Adrenal gland (tissue), 12 donors: ENCODE data around the gene ZNF341. TPM values are rescaled to one million over a fixed set of nuclear protein-coding genes. Genes with fewer than 3 reads are reported as not detected.

ENCODE experiments used
- DNase-seq, 7 donors: peaks; one replicate each; pipeline ENCODE4 v3.0.0-alpha.2; 2019 to 2020
- H3K27ac ChIP-seq, 5 donors: fragments of 200-600 bp; sonication (generic) in 4 of 5; 1 replicate in 3 of 5; 2 replicates in 2 of 5; pipeline versions ENCODE4 v1.5.1 to v1.8.0; 2016 to 2020; ENCODE audit warnings: mild to moderate bottlenecking in 1 of 5
- H3K27me3 ChIP-seq: fragments of 200-600 bp; 2 replicates; pipeline ENCODE4 v1.8.0; 2021
- H3K36me3 ChIP-seq, 2 donors: fragments of 200-600 bp; replicated peaks in 1 of 2; 1 replicate in 1 of 2; 2 replicates in 1 of 2; pipeline versions ENCODE4 v1.5.1 to v1.8.0; 2018 to 2022
- H3K4me1 ChIP-seq, 2 donors: fragments of 200-600 bp; replicated peaks in 1 of 2; 1 replicate in 1 of 2; 2 replicates in 1 of 2; pipeline versions ENCODE4 v1.5.1 to v1.8.0; 2018 to 2021
- H3K4me3 ChIP-seq, 4 donors: fragments of 200-600 bp; sonication (generic) in 3 of 4; one replicate each; pipeline ENCODE4 v1.5.1; 2016 to 2018
- H3K9me3 ChIP-seq, 3 donors: fragments of 200-600 bp; sonication (generic) in 1 of 3; replicated peaks in 1 of 3; 1 replicate in 2 of 3; 2 replicates in 1 of 3; pipeline versions ENCODE4 v1.5.1 to v1.8.0; 2016 to 2021
- CTCF ChIP-seq, 6 experiments: fragments of 450-650 bp in 4 of 6; fragments of 200-600 bp in 2 of 6; sonication (generic) in 1 of 6; IDR thresholded peaks; 1 replicate in 5 of 6; 2 replicates in 1 of 6; pipeline versions ENCODE4 v1.5.1 to v1.8.0; 2016 to 2021; ENCODE audit warnings: antibody characterized with exemption in 6 of 6, mild to moderate bottlenecking in 2 of 6, moderate library complexity in 1 of 6
- POLR2A ChIP-seq, 2 donors: fragments of 450-650 bp; IDR thresholded peaks; one replicate each; pipeline ENCODE4 v1.6.1; 2017; ENCODE audit warnings: antibody characterized with exemption in 2 of 2, mild to moderate bottlenecking in 2 of 2, moderate library complexity in 1 of 2
- WGBS, 4 donors: extraction: QIAGEN DNeasy Blood & Tissue Kit in 2 of 4; methylation state at CpG; one replicate each; pipeline versions ENCODE4 v1.1.5 to v1.1.7; 2013 to 2017; 5-methylcytosine and 5-hydroxymethylcytosine counted together
- intact Hi-C, 2 donors: fragments of 100-400 bp; cut with DNase I; formaldehyde crosslinking; loops; one replicate each; pipeline versions ENCODE4 v1.14.1 to v1.15.0; 2022 to 2023
- polyA plus RNA-seq, 3 donors: library from polyadenylated mRNA; stranded (reverse); fragments of 200-250 nt in 2 of 3; fragments of 350-450 nt in 1 of 3; fragmentation: Illumina TruSeq in 1 of 3; extraction: RNeasy Lipid Tissue Mini Kit (QIAGEN cat#74804) in 1 of 3; gene quantifications; one replicate each; pipeline ENCODE4 v1.2.3, GENCODE V29; 2013 to 2014
- total RNA-seq, 9 donors: library from RNA; depleted of rRNA in 4 of 9; stranded (reverse); fragments of >200 nt in 4 of 9; fragments of 120-200 nt in 1 of 9; fragmentation: NEBNext Ultra II Directional in 1 of 9; extraction: Animal tissue kit (Norgen Biotek cat#: 25700) in 1 of 9; gene quantifications; one replicate each; pipeline versions ENCODE4 v1.1.0 to v1.2.4, GENCODE V29; 2013 to 2023
- donor health status: healthy with polysubstance abuse.
- donor health status: Bipolar disorder and iron deficiency.
- donor health status: DM: yes; HTN: yes; CAD: no.
- donor health status: DM: no; HTN: no; CAD: no.
- donor health status: DM: no; HTN: no; CAD: no.
- donor health status: DM: yes; HTN: yes; CAD: no.

The ZNF341 gene
- total and polyA plus RNA-seq, 12 donors: 1.1 to 9.2 (median 2.5) TPM

- Histone ChIP-seq H3K4me1 (peaks cover 25 to 39% of the 10 kb centered on the region in 2 donors), H3K27ac (peak within 1 kb of the TSS in 3 of 5 donors; percentile 8 to 75 (median 47)), H3K9me3 (no peaks in the 10 kb centered on the region), H3K27me3 (no peaks in the 10 kb centered on the region), H3K36me3 (no peaks in the 10 kb centered on the region), H3K4me3 (peak within 1 kb of the TSS in 1 of 4 donors; percentile 49)
- intact Hi-C loops: no loop called here
- DNase-seq: peak; percentile 95 to 98 (median 96)
- TF ChIP-seq CTCF (IDR thresholded peaks at IDR 0.05): peak; percentile 16 to 52 (median 40)
- peak in 1 of 2 donors; percentile 53 for TF ChIP-seq POLR2A (IDR thresholded peaks at IDR 0.05)
- 3 to 11% (median 6%) methylated on average over 17 to 100 of the region's 101 CpGs for WGBS, 4 donors
These were observed 45.5 kb upstream of the ZNF341 start, which contains the start of gene E2F1 for GRCh38 chr20:33686100-33686983. E2F1 (minus strand) TSS chr20:33686385; CDS start chr20:33686264, 121 bp downstream.

GRCh38 chr20:33686984-33687366 lies 44.8 kb upstream of the ZNF341 start:
- Histone ChIP-seq H3K36me3 (no peaks in the 10 kb centered on the region), H3K27me3 (no peaks in the 10 kb centered on the region), H3K4me3 (peak overlapping the region in 1 of 4 donors; percentile 24), H3K27ac (peak overlapping the region in 3 of 5 donors; percentile 8 to 47 (median 44)), H3K9me3 (no peaks in the 10 kb centered on the region), H3K4me1 (peaks cover 25 to 39% of the 10 kb centered on the region in 2 donors)
- 76 to 84% (median 82%) methylated on average over 14 of the region's 14 CpGs for WGBS, 4 donors
- DNase-seq: peak in 1 of 7 donors; percentile 53
- intact Hi-C loops: no loop called here
- TF ChIP-seq POLR2A (IDR thresholded peaks at IDR 0.05): no peak
- no peak for TF ChIP-seq CTCF (IDR thresholded peaks at IDR 0.05)

GRCh38 chr20:33687370-33687915 lies 44.4 kb upstream of the ZNF341 start:
- peaks cover 25 to 39% of the 10 kb centered on the region in 2 donors for H3K4me1 ChIP-seq
- no peaks in the 10 kb centered on the region for H3K9me3 ChIP-seq
- H3K27me3 ChIP-seq: no peaks in the 10 kb centered on the region
- TF ChIP-seq CTCF (IDR thresholded peaks at IDR 0.05) (no peak), POLR2A (IDR thresholded peaks at IDR 0.05) (no peak)
- WGBS, 4 donors: 70 to 76% (median 72%) methylated on average over 8 of the region's 8 CpGs
- H3K4me3 ChIP-seq: no peak overlapping the region
- intact Hi-C loops: no loop called here
- H3K36me3 ChIP-seq: no peaks in the 10 kb centered on the region
- peak in 1 of 7 donors; percentile 51 for DNase-seq
- H3K27ac ChIP-seq: peak overlapping the region in 3 of 5 donors; percentile 8 to 47 (median 44)
